ENCODE measurements around the gene KIFC1. TPM values are rescaled to one million over a fixed set of nuclear protein-coding genes. Genes with fewer than 3 reads are reported as not detected.

KIFC1 gene
- total RNA-seq, 1 donor from 2014 or later = 0.49 TPM

- peak overlapping the region; percentile 93 for H3K27ac ChIP-seq (replicated peaks)
- H3K4me3 ChIP-seq = peak overlapping the region; percentile 68
- H3K36me3 ChIP-seq = no peaks in the 10 kb centered on the region
- peaks cover 60% of the 10 kb centered on the region for H3K4me1 ChIP-seq
- intact Hi-C loops (cut with micrococcal nuclease) = no loop called here
- DNase-seq = no peak
- TF ChIP-seq, protein P1, sequence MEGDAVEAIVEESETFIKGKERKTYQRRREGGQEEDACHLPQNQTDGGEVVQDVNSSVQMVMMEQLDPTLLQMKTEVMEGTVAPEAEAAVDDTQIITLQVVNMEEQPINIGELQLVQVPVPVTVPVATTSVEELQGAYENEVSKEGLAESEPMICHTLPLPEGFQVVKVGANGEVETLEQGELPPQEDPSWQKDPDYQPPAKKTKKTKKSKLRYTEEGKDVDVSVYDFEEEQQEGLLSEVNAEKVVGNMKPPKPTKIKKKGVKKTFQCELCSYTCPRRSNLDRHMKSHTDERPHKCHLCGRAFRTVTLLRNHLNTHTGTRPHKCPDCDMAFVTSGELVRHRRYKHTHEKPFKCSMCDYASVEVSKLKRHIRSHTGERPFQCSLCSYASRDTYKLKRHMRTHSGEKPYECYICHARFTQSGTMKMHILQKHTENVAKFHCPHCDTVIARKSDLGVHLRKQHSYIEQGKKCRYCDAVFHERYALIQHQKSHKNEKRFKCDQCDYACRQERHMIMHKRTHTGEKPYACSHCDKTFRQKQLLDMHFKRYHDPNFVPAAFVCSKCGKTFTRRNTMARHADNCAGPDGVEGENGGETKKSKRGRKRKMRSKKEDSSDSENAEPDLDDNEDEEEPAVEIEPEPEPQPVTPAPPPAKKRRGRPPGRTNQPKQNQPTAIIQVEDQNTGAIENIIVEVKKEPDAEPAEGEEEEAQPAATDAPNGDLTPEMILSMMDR (IDR thresholded peaks at IDR 0.05; ENCODE audit: borderline replicate concordance) = no peak
- no peaks in the 10 kb centered on the region for H3K27me3 ChIP-seq (ENCODE audit: low read depth)
- H3K9me3 ChIP-seq (replicated peaks) = no peaks in the 10 kb centered on the region
Observed at GRCh38 chr6:33424855-33425667, 33.4 kb downstream of the KIFC1 start.

DNA sequence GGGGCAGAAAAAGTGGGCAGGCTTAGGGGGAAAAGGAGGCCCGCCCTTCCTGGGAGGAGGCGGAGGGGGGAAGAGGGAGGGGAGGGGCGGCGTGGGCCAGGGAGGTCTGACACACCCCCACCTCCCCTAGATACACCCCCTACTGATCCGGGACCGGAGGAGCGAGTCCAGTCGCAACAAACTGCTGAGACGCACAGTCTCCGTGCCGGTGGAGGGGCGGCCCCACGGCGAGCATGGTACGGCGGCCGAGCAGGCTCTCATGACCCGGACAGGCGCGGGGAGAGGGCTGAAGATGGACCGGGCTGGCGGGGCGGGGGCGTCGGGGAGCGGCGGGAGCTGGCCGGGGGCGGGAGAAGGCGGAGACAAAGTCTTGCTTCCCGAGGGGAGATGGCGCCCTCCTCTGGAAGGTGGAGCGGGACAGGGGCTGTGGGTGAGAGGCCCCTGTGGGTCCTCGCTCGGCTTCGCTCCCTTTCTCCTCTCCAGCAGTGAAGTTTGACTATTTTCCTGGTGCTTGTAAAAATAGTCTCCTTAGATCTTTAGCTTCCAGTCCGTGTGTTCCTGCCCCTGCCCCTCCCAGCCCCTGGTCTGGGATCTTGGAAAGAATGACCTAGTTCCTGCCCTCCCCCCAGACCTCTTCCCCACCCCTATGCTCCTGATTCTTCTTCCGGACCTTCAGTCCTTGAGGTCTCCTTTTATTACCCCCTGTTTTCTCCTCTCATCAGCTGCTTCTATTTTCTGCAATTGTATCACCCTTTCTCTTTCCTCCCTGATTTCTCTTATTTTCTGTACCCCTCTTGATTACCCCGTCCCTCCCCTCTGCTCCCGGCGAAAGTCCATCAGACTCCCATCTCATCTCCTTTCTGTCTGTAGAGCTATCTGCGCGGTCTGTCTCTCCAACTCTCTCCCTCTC is 34.3 kb downstream of the KIFC1 start:
- TF ChIP-seq, protein P1 (IDR thresholded peaks at IDR 0.05; ENCODE audit: borderline replicate concordance) = peak; percentile 74
- Histone ChIP-seq H3K4me3 (peak overlapping the region; percentile 68), H3K36me3 (no peaks in the 10 kb centered on the region), H3K27me3 (ENCODE audit: low read depth) (no peaks in the 10 kb centered on the region), H3K4me1 (peaks cover 69% of the 10 kb centered on the region), H3K27ac (replicated peaks) (peak overlapping the region; percentile 93), H3K9me3 (replicated peaks) (no peaks in the 10 kb centered on the region)
- peak; percentile 86 for DNase-seq
- intact Hi-C loops (cut with micrococcal nuclease) = no loop called here

DNA sequence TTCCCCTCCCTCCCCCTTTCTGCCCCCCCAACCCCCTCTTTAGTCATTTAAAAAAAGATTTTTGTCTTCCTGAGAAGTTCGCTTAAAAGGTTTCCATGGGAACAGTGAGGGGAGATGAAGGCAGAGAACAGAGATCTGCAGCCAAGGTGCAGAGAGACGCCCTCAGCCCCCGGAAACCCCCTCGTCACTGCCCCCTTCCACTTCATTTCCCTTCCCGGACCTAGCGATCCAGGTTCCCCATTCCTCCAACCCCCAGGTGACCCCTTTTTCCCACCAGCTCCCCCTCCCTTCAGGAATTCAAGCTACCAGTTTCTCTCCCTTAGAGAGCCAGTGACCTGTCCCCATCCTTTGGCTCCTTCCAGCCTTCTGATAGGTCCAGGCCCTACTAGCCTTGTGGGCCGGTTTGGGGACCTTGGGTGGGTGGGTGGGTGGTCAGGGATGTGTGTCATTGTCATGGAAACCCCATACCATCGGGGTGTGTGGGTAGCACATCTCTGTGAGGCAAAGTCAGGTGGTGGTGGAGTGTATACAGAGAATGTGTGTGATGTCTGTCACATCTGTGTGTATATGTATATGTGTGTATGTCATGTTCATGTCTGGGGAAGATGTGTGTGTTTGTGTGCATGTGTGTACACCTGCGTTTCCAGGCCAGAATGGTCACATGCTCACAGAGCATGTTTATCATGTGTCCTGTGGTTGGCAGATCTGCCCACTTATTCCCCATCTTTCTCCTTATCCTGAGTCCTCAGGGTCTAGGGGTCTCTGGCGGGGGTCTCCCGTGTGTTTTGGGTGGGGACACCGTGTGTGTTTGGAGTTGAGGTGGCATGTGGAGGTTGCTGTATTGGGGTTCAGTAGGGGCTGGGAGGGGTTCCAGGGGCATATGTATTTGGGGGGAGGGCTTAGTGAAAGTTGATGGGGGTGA is 35.2 kb downstream of the KIFC1 start:
- no peak for DNase-seq
- no peaks in the 10 kb centered on the region for H3K36me3 ChIP-seq
- intact Hi-C loops (cut with micrococcal nuclease) = no loop called here
- no peaks in the 10 kb centered on the region for H3K27me3 ChIP-seq (ENCODE audit: low read depth)
- TF ChIP-seq, protein P1 (IDR thresholded peaks at IDR 0.05; ENCODE audit: borderline replicate concordance) = no peak
- peaks cover 78% of the 10 kb centered on the region for H3K4me1 ChIP-seq
- H3K9me3 ChIP-seq (replicated peaks) = no peaks in the 10 kb centered on the region
- peak overlapping the region; percentile 68 for H3K4me3 ChIP-seq
- peak overlapping the region; percentile 93 for H3K27ac ChIP-seq (replicated peaks)

GRCh38 chr6:33427585-33428223 is 36.1 kb downstream of the KIFC1 start:
- TF ChIP-seq, protein P1 (IDR thresholded peaks at IDR 0.05; ENCODE audit: borderline replicate concordance) = no peak
- intact Hi-C loops (cut with micrococcal nuclease) = no loop called here
- Histone ChIP-seq H3K27ac (replicated peaks) (peak overlapping the region; percentile 93), H3K4me1 (peaks cover 80% of the 10 kb centered on the region), H3K36me3 (no peaks in the 10 kb centered on the region), H3K4me3 (peak overlapping the region; percentile 68), H3K27me3 (ENCODE audit: low read depth) (no peaks in the 10 kb centered on the region), H3K9me3 (replicated peaks) (no peaks in the 10 kb centered on the region)
- peak; percentile 63 for DNase-seq

Data from left ventricle myocardium inferior (tissue), 1 donor.